Psoas muscle (tissue), 8 donors: Measurements from ENCODE around the gene CDH26. TPM values are rescaled to one million over a fixed set of nuclear protein-coding genes. Genes with fewer than 3 reads are reported as not detected.

Source experiments
- ATAC-seq, 4 donors: fragments of 200-7000 bp; cut with Tn5 transposase; one replicate each; pipeline ENCODE4 v1.9.1; 2020; ENCODE audit warnings: moderate library complexity in 3 of 4, mild to moderate bottlenecking in 2 of 4
- DNase-seq, 2 donors: peaks; one replicate each; pipeline ENCODE4 v3.0.0-alpha.2; 2020
- H3K27ac ChIP-seq: fragments of 200-600 bp; one replicate; pipeline ENCODE4 v1.8.0; 2022
- H3K27me3 ChIP-seq, 3 donors: fragments of 200-600 bp in 1 of 3; one replicate each; pipeline versions ENCODE4 v1.6.1 to v1.8.0; 2013 to 2022; ENCODE audit warnings: low read length in 2 of 3, mild to moderate bottlenecking in 2 of 3, moderate library complexity in 1 of 3; ENCODE audit not compliant: insufficient read depth in 3 of 3
- H3K36me3 ChIP-seq, 2 donors: fragments of 200-600 bp in 1 of 2; one replicate each; pipeline versions ENCODE4 v1.6.1 to v1.8.0; 2013 to 2022; ENCODE audit warnings: low read depth in 1 of 2, mild to moderate bottlenecking in 1 of 2, moderate library complexity in 1 of 2; ENCODE audit not compliant: insufficient read depth in 1 of 2
- H3K4me1 ChIP-seq: fragments of 200-600 bp; one replicate; pipeline ENCODE4 v1.8.0; 2022
- H3K4me3 ChIP-seq: fragments of 200-600 bp; one replicate; pipeline ENCODE4 v1.8.0; 2022; ENCODE audit warnings: mild to moderate bottlenecking
- H3K9me3 ChIP-seq: fragments of 200-600 bp; one replicate; pipeline ENCODE4 v1.8.0; 2022
- WGBS, 3 donors: extraction: QIAGEN DNeasy Blood & Tissue Kit; methylation state at CpG; one replicate each; pipeline versions ENCODE4 v1.1.6 to v1.1.7; 2013; 5-methylcytosine and 5-hydroxymethylcytosine counted together
- intact Hi-C, 2 donors: fragments of 100-400 bp; cut with DNase I; formaldehyde crosslinking; loops; one replicate each; pipeline versions ENCODE4 v1.11.0 to v1.14.2; 2022
- polyA plus RNA-seq, 3 donors: library from polyadenylated mRNA; stranded (reverse); fragments of 200-250 nt; gene quantifications; one replicate each; pipeline ENCODE4 v1.2.3, GENCODE V29; 2013
- total RNA-seq, 4 donors: library from RNA; stranded (reverse); fragmentation: NEBNext Ultra II Directional in 2 of 4; extraction: Animal tissue kit (Norgen Biotek cat#: 25700) in 2 of 4; gene quantifications; one replicate each; pipeline versions ENCODE4 v1.2.1 to v1.2.4, GENCODE V29; 2021 to 2023
- TF ChIP-seq, protein P1 (sequence below): fragments of 200-600 bp; IDR thresholded peaks from one replicate; pipeline ENCODE4 v1.8.0; 2022; ENCODE audit warnings: antibody characterized with exemption
- donor health status: healthy with polysubstance abuse.
- donor health status: DM: no; HTN: no; CAD: no; lungs with moderate emphysema.
- donor health status: Bipolar disorder and iron deficiency.
- donor health status: healthy.
- donor health status: DM: yes; HTN: yes; CAD: no.
- donor health status: DM: no; HTN: no; CAD: no.
- donor health status: DM: no; HTN: no; CAD: no.
- donor health status: DM: yes; HTN: yes; CAD: no.

Gene CDH26
- total and polyA plus RNA-seq, 7 donors, result 0.18 to 0.77 (median 0.32) TPM

- TF ChIP-seq, protein P1, sequence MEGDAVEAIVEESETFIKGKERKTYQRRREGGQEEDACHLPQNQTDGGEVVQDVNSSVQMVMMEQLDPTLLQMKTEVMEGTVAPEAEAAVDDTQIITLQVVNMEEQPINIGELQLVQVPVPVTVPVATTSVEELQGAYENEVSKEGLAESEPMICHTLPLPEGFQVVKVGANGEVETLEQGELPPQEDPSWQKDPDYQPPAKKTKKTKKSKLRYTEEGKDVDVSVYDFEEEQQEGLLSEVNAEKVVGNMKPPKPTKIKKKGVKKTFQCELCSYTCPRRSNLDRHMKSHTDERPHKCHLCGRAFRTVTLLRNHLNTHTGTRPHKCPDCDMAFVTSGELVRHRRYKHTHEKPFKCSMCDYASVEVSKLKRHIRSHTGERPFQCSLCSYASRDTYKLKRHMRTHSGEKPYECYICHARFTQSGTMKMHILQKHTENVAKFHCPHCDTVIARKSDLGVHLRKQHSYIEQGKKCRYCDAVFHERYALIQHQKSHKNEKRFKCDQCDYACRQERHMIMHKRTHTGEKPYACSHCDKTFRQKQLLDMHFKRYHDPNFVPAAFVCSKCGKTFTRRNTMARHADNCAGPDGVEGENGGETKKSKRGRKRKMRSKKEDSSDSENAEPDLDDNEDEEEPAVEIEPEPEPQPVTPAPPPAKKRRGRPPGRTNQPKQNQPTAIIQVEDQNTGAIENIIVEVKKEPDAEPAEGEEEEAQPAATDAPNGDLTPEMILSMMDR, result no peak
- 57 to 88% (median 72%) methylated on average over 3 of the region's 3 CpGs for WGBS, 3 donors
- Histone ChIP-seq H3K27me3 (no peaks in the 10 kb centered on the region), H3K36me3 (no peaks in the 10 kb centered on the region), H3K9me3 (no peaks in the 10 kb centered on the region), H3K4me1 (peaks cover 10% of the 10 kb centered on the region), H3K4me3 (no peak overlapping the region), H3K27ac (no peak overlapping the region)
- ATAC-seq, result no peak
- no peak for DNase-seq
- intact Hi-C loops, result loop anchor here (10.0 kb wide), 2 partner anchors 403 to 1843 kb away; no protein-coding TSS in a partner anchor
Observed at GRCh38 chr20:60051911-60052310, 93.7 kb downstream of the CDH26 start.

GRCh38 chr20:60052322-60052721 is 94.1 kb downstream of the CDH26 start:
- Histone ChIP-seq H3K4me3 (no peak overlapping the region), H3K27ac (no peak overlapping the region), H3K27me3 (no peaks in the 10 kb centered on the region), H3K36me3 (no peaks in the 10 kb centered on the region), H3K9me3 (no peaks in the 10 kb centered on the region), H3K4me1 (peaks cover 9% of the 10 kb centered on the region)
- WGBS, 3 donors, result 82 to 89% (median 87%) methylated on average over 3 of the region's 3 CpGs
- DNase-seq (no peak), ATAC-seq (no peak)
- intact Hi-C loops, result loop anchor here (10.0 kb wide), 2 partner anchors 402 to 1842 kb away; no protein-coding TSS in a partner anchor
- TF ChIP-seq, protein P1, result no peak

DNA sequence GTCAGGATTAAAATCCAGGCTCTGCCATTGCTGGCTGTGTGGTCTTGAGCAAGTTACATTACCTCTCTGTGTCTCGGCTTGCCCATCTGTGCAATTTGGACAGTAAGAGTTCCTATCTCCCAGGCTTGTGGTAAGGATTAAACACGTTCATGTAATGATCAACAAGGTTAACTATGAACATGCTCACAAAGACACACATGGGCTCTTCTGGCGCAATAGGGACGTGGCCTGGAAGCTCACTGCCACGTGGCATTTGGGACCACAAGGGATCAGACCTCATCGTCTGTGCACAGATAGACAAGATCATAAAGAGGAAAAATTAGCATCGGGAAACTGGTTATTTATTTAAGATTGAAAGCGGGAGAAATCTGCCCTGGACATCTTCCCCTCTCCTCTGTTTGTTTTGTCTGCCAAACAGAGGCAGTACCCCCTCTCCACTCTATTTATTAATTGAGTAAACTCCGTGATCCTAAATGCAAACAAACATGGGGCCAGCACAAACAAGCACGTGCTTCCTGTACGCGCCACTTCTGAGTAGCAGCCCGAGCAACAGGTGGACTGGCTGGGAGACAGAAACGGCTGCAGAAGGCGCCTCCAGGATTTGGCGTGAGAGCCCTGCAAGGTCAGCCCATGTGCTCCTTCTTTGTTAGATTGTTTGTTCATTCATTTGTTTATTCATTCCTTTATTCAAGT is 95.0 kb downstream of the CDH26 start:
- Histone ChIP-seq H3K27ac (no peak overlapping the region), H3K9me3 (no peaks in the 10 kb centered on the region), H3K4me3 (no peak overlapping the region), H3K4me1 (peaks cover 13% of the 10 kb centered on the region), H3K36me3 (no peaks in the 10 kb centered on the region), H3K27me3 (no peaks in the 10 kb centered on the region)
- intact Hi-C loops, result loop anchor here (10.0 kb wide), 2 partner anchors 402 to 1842 kb away; no protein-coding TSS in a partner anchor
- ATAC-seq, result no peak
- DNase-seq, result no peak
- TF ChIP-seq, protein P1, result no peak
- WGBS, 3 donors, result 45 to 53% (median 46%) methylated on average over 16 of the region's 16 CpGs

DNA sequence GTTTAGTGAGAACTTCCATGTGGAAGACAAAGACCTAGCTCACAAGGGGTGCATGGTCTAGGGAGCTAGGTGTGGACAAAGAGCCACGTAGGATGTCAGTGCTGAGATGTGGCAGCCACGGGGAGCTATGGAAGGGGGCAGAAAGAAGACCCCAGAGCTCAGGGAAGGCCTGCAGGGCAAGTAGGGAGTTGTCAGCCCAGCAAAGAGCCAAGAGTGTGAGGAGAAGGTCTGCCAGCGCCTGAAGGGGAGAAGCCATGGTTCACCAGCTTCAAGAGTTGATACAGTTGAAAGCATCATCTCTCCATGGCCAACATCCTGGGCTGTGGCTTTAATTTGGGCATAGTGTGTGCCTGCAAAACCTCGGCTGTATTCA is 95.6 kb downstream of the CDH26 start:
- Histone ChIP-seq H3K27me3 (no peaks in the 10 kb centered on the region), H3K27ac (no peak overlapping the region), H3K4me1 (peaks cover 14% of the 10 kb centered on the region), H3K9me3 (no peaks in the 10 kb centered on the region), H3K4me3 (no peak overlapping the region), H3K36me3 (no peaks in the 10 kb centered on the region)
- TF ChIP-seq, protein P1, result no peak
- no peak for DNase-seq
- intact Hi-C loops, result loop anchor here (10.0 kb wide), 2 partner anchors 401 to 1841 kb away; no protein-coding TSS in a partner anchor
- ATAC-seq, result no peak
- 87 to 98% (median 88%) methylated on average over 4 of the region's 4 CpGs for WGBS, 3 donors
